HG03378 (cell line): ENCODE results near the gene NDRG4.

Experiments used
- ATAC-seq: cut with Tn5 transposase; IDR thresholded peaks from one replicate; pipeline ENCODE4 v1.9.1; 2021; ENCODE audit warnings: mild to moderate bottlenecking, moderate library complexity; ENCODE audit not compliant: unreplicated experiment

NDRG4 gene

DNA sequence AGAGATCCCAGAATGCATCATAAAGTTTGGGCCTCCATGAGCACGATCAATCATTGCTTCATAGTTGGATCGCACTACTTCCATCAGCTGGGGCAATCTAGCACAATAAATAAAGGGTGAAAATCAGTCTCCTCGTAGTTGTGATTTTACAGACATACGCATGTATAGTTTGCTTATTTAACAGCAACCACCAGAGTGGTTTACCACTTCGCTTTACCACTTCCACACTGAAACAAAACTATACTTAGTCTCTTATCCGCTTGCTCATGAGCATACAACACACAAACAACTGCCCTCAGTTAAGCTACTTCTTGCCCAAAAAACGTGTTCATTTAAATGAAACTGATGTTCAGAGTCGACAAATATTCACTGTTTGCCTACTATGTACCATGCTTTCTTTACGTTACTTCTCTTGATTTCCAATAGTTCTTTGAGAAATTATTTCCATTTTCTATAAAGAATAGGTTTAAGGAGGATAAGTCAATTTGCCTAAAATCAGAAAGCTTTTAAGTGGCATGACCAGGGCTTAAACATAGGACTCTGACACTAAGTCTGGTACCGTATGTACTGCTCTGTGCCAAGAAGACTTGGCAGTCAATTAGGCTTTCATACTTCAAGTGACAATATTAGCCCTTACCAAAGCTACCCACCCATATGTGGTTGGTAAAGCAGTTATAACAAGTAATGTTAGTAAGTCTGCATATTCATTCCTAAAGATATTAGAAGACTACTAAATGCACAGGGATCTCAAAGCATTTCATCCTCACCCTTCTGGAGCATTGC is 37.4 kb downstream of the NDRG4 start:
- no peak for ATAC-seq

DNA sequence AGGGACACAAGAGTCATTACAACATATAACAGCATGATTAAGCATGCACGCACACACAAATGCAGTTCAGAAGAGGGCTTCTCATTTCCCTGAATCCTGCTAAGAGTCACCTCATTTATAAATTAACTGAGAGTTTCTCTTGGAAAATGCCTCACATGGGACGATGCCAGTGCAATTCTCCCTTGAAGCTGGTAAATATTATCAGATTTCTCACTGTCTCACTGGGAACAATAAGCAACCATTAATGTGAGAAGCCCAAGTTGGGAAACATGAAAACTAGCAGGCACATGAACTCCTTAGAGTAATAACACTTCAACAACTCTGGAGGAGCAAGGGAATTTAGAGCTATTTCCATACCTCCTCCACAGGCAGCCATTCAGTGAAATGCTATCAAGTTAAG is 41.8 kb downstream of the NDRG4 start:
- no peak for ATAC-seq

DNA sequence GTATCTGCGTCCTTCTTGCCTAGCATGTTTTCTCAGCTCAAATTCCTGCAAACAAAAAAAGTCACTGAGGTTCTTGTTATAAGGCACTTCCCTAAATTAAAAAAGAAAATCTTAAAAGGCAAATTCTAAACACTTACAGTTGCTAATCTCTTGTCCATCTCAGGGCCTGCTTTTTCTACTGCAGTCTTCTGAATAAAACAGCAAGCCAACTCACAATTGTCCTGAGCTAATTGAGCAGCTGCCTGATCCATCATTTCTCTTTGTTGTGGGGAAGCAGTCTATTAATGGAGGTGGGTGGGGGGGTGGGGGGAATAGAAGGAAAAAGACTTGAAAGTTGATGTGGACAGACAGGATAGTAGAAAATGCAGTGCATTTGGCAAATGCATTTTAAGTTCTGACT is 42.3 kb downstream of the NDRG4 start:
- ATAC-seq, result no peak

DNA sequence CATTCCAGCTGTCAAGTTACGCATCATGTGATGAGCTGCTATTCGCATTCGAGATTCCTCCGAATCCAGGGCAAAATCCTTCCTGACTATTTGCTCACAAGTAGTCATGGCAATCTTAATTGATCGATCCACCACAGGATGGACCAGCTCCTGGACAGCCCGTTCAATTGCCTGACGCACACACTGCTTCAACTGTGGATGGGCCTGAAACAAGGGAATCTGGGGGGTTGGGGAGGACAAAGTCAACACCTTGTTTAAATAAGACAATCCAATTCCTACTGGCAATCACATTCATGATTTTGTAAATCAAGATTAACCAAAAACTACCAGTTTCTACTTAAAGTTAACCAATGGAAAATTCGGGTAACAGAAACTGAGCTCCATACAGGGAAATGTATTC is 43.7 kb downstream of the NDRG4 start:
- no peak for ATAC-seq

DNA sequence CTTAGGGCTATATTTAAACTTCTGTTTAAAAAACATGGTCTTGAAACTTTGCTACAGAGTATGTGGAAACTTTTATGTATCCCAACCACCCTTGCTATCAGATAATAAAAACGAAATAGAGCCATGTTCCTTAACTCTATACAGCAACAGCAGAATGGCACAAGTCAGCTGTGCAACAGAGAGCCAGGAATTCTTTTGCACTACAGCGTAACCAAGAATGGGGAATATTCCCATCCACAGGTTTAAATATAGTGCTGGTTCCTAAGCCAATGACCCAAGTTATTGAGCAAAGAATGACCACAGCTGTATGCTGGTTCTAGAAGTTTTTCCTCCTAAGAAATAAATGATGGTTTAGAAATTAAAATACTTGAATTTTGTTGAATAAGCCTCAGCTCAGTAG is 48.4 kb downstream of the NDRG4 start:
- ATAC-seq, result no peak

DNA sequence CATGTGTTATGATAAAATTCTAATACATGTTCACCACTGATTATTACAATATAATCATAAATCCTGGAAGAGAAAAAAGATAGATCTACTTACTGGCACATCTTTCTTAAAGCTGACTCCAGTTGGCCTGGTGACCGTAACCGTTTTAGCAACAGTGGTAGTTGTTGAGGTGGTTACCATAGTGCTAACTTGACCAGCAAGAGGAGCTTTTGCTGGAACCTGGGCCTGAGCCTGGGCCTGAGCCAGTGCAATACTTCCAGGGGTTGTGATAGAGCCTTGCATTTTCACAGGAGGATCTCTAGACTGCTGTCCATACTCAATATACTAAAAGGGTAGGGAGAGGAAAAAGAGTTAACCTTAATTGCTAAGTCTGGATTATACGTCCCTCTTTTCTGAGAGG is 51.6 kb downstream of the NDRG4 start:
- ATAC-seq, result no peak

DNA sequence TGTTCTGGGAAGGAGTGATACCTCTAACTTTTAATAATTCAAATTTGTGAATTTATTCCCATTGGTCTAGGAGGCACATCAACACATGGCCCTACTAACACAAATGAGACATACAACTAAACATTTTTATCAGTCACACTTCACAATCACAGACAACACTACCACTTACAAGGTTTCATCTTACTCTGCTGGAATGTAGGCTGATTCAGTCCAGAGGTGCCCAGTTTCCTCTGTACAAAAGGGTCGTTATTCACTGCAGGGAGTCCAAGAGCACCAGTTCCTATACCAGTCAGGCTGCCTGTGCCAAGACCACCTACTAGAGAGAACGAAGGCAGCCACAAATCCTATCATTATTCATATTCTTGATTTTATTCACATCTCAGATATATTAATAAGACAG is 56.7 kb downstream of the NDRG4 start:
- ATAC-seq, result no peak
